ENCODE results near the gene RALGAPA2.

- TF ChIP-seq EZH2 (IDR thresholded peaks at IDR 0.05; ENCODE audit: insufficient read depth, poor library complexity, severe bottlenecking), result no peak
- TF ChIP-seq EZH2phosphoT487 (IDR thresholded peaks at IDR 0.05; ENCODE audit: insufficient read depth, low read depth), result no peak
These were observed 340.8 kb downstream of the RALGAPA2 start for GRCh38 chr20:20371681-20372080.

All from GM23248 (cell line).